ENCODE results near the gene CMIP.

CMIP gene

DNA sequence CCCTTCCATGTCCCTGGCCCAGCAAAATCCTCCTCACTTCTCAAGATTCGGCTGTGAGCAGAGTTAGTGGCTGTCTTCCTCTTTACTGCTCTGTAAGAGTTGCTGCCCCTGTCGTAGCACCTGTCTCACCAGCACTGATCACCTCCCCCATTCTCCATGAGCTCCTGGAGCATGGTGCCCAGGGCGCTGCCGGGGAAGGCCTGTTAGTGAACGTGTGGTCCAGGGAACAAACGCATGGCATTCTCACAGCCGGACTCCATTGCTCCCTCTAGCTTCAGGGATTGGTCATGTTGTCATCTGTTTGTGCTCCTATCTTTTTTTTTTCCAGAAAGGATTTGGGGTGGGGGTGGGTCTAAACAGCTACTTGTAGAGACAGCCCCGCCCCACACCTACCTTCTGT, 141.2 kb downstream of the CMIP start:
- DNase-seq (ENCODE audit: low read depth in 2 of 2): no peak

DNA sequence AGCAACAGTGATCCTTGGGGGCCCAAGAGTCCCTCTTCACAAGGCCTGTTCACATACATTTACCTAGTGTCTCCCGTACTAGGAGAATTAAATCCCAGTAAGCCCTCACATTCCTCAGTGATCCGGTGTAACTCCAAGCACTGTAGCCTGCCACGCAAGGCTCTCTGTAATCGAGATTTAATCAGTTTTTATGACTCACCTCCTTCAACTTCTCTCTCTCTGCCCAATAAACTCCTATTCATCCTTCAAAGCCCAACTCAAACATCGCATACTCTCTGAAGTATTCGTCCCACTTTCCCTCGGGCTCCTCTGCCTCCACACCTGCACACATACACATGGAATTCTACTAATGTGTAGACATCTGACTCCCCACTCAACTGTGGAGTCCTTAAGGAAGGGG, 141.8 kb downstream of the CMIP start:
- DNase-seq (ENCODE audit: low read depth in 2 of 2): no peak

DNA sequence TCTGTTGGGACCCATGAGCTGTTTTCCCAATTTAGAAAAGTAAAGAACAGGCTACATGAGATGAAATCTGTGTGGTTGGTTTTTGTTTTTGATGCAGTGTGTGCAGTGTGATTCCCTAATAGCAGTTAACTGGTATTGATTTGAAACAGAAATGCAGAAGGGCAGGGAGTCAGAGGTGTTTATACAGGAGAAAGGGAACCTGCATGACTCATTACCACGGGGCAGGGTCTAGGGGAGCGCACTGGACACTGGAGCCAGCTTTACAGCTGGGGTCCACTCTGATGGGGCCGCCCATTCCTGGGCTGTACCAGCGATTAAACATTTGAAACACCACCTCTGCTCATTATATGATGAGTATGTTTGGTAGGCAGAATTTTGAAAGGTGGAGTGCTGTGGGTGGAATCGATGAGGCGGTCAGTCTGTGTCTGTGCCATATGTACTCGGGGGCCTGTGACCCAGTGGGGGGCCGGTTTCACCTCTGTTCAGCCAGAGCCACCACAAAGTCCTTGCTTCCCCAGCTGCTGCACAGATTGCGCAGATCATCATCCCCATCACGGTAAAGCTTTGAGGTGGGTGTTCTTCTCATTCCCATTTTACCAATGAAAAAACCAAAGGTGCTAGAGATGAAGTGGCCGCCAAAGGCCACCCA, 142.5 kb downstream of the CMIP start:
- DNase-seq (ENCODE audit: low read depth in 2 of 2): no peak

- no peak for DNase-seq (ENCODE audit: low read depth in 2 of 2)
Measured at GRCh38 chr16:81587626-81588160, 143.1 kb downstream of the CMIP start.

GRCh38 chr16:81588326-81589081, 143.9 kb downstream of the CMIP start:
- no peak for DNase-seq (ENCODE audit: low read depth in 2 of 2)

DNA sequence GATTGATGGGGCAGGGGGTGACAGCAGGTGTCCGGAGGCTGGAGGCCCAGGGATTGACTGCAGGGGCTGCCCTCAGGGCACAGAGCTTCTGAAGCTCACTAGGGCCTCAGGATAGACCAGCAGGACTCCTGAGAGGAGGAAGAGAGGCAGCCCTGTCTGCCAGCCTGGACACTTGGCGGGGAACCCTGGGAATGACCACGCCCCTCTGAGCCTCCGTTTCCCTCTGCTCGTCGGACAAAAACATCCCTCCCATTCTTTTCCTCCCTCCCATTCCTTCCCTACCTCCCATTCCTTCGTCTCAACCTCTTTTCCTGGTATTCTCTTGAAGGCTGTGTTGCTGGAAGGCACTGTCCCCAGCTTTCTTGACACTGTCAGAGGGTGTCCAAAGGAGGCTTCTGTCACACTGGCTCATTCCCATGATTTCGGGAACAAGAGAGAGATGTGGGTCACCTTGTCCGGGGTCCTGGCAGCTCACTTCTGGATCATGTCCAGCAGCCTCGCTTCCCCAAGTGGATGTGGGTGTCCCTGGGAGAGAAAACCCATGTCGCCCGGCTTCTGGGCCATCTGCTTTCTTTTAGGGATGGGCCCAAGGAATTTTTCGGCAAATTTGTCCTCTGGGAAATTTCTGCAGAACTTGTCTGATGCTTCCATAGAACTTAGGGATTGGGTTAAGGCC, 145.5 kb downstream of the CMIP start:
- DNase-seq (ENCODE audit: low read depth in 2 of 2): no peak

GRCh38 chr16:81590714-81591544, 146.3 kb downstream of the CMIP start:
- DNase-seq (ENCODE audit: low read depth in 2 of 2): no peak

DNA sequence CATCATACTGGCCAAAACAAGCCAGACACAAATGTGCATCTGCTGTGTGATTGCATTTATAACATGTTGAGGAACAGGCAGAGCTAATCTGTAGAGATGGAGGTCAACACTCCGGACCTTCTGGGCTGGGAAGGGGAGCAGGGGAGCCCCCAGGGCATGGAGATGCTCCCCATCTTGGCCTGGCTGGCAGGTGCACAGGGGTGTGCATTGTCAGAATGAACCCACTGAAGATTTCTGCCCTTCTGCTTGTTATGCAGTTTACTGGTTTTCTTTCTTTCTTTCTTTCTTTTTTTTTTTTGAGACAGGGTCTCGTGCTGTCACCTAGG, 146.9 kb downstream of the CMIP start:
- no peak for DNase-seq (ENCODE audit: low read depth in 2 of 2)

DNA sequence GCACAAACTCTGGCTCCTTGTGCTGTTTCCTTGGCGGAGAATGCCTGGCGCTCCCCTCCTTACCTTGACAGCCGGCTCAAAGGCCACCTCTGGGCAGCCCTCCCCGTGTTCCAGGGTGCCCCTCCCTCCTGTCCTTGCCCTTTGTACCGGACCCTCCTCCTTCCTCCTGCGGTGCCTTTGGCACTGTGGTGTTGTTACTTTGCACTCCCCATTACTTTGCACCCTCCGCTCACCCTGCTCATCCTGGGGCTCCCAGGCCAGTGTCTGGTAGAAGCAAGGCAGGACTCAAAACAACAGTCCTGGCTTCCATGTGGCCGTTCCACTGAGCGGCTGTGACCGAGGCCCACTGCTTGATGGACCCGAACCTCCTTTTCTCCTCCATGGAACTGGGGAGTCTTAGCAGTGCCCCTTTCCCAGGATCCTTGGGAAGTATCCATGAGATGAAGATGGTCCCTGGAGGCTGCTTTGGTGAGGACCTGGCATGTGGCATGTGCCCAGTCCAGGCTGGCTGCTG, 147.8 kb downstream of the CMIP start:
- DNase-seq (ENCODE audit: low read depth in 2 of 2): no peak

GRCh38 chr16:81593481-81593880, 148.9 kb downstream of the CMIP start:
- DNase-seq (ENCODE audit: low read depth in 2 of 2): no peak

GRCh38 chr16:81595629-81596292, 151.2 kb downstream of the CMIP start:
- no peak for DNase-seq (ENCODE audit: low read depth in 2 of 2)

DNA sequence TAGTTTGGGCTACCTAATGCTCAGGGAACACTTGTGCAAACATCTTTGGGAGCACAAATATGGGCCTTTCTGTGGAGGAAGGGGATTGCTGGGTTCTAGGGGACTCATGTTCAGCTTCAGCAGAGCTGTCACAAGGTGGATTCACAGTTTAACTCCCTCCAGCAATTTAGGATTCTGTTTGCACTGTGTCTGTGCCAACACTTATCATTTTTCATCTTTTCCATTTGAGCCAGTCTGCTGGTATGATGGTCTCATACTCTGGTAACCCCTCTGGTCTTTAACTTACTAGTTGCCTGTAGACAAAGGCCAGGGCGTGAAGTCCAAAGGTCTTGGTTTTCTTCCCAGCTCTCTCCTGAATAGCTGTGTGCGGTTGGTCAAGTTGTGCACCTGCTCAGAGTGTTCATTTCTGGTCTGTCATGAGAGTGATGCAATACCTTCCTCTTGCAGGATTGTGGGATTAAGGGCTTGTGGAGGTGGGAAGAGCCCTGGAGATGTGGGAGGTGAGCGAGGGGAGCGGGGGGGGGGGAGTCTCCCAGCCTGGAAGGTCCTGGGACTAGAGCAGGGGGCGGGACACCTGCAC, 152.6 kb downstream of the CMIP start:
- no peak for DNase-seq (ENCODE audit: low read depth in 2 of 2)

DNA sequence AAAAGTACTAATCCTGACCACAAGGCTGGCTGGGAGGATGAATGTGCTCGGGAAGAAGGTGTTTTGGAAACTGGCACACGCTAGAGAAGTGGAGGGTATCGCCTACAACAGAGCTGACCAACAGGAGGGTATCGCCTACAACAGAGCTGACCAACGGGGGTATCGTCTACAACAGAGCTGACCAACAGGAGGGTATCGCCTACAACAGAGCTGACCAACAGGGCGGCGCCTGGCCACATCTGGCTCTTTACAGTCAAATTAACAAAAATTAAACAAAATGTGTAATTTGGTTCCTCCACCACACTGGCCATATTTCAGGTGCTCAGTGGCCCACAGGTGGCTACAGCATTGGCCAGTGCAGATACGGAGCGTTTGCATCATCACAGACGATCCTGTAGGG, 153.5 kb downstream of the CMIP start:
- no peak for DNase-seq (ENCODE audit: low read depth in 2 of 2)

DNA sequence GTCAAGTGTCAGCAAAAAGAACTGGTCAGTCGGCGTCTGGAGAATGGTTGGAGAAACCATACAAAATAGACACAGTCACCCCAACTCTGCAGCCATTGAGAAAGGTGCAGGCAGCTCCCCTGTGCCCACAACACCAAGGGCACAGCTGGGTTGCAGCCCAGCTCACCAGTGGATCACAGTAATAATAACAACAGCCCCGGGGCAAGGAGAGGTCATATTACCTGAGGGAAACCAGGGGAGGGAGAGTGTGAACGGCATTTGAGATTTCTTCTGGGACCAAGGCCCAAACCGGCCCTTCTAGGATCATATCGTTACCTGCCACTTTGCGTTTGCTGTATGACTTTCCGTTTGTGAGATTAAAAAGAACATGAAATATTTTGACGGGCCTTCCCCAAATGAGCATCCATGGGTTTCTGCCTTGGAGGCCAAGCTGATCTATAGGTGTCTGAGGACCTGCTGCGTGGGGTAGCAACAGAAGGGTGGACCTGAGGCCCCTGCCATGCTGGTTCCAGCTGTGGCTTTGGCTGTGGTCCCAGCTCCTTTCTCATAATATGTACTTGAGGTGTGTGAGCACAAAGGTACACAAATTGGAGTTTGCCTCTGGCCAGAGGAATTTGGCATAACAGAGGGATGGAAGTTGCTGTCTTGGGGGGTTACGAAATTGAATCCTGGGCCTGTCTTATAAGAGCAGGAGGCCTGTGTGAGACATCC, 154.6 kb downstream of the CMIP start:
- no peak for DNase-seq (ENCODE audit: low read depth in 2 of 2)

DNA sequence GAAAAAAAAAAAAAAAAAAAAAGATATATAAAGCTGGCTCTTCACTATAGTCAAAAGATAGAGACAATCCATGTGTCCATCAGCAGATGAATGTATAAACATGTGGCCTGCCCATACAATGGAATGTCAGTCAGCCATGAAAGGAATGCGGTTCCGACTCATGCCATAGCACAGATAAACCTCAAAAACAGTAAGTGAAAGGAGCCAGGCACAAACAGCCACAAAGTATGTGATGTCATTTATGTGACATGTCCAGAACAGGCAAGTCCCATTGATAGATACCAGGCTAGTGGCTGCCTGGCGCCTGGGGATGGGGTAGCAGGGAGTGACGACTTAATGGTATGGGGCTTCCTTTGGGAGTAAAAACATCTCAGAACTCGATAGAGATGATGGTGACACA, 155.7 kb downstream of the CMIP start:
- DNase-seq (ENCODE audit: low read depth in 2 of 2): no peak

DNA sequence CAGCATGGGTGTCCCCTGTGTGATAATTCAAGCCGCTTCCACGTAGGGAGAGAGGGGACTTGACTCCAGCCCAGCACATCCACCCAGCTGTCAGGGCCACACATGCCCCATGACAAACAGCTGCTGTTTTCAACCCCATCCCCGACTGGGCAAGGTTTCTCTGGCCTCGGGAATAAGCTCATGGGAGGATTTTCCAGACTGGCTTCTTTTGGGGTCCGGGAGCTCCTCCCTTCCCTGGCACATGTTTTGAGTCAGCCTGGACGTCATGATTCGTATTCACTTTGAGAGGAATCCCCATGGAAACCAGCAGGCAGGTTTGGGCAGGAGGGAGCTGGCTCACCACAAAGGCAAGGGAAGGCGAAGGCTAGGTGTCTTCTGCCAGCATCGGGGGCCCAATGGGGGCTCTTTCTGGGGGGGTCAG, 156.4 kb downstream of the CMIP start:
- no peak for DNase-seq (ENCODE audit: low read depth in 2 of 2)

DNA sequence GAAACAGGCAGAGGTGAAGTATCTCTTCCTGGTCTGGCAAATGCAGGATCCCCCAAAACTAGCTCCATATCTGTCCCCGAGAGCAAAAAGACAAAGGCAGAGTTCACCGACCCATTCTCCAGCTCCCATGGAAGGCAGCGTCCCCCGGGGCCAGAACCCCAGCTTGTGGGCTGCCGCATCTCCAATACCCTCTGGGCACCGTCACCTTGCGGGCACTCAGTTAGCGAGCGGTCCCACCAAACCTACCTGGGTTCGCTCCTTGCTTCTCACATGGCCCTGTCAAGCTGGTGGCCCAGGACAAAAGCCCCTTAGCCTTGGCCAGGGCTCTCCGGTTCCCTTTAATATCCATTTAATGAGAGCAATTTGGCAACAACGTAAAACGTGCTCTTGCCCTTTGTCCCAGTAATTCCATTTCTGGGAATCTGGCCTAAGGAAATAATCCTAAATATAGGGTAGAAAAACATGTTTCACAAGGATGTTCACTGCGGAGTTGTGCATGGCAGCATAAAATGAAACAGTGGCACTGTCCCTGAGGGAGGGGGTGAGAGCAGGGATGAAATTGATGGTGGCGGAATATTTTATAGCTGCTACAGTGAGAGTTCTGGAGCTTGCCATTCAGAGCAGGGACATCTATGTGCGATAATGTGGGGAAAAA, 157.1 kb downstream of the CMIP start:
- DNase-seq (ENCODE audit: low read depth in 2 of 2): no peak

DNA sequence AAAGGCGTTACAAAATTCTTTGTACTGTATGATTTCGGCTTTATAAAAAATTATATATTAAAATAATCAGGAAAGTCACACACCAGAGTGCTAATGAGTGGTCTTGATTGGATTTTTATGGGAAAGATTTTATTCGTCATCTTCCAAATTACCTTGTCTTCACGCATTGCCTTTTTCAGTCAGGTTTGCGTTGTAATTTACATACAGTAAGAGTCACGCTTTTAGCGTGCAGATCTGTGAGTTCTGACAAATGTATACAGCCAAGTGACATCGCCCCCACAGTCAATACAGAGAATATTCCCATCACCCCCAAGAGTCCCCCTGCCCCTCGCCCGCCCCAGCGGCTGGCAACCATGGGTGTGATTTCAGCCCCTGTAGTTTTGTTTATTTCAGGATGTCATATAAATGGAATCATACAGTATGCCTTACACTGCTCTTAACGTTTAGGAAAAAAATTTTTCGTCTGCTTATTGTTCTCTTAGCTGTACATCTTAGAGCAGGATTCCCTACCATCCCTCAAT, 157.7 kb downstream of the CMIP start:
- DNase-seq (ENCODE audit: low read depth in 2 of 2): no peak

GRCh38 chr16:81602792-81603191, 158.2 kb downstream of the CMIP start:
- no peak for DNase-seq (ENCODE audit: low read depth in 2 of 2)
